Effector memory CD4-positive, alpha-beta T cell (primary cell): Measurements from ENCODE around the gene ZBTB48.

ENCODE experiments used
- DNase-seq, 3 donors: peaks; one replicate each; pipeline ENCODE4 v3.0.0-alpha.2; 2020
- H3K27ac ChIP-seq: 2 replicates; pipeline ENCODE4 v1.7.0; 2013; ENCODE audit warnings: mild to moderate bottlenecking, low read length, moderate library complexity; ENCODE audit not compliant: insufficient read depth, poor library complexity, severe bottlenecking
- H3K27me3 ChIP-seq: replicated peaks from 2 replicates; pipeline ENCODE4 v1.7.0; 2013; ENCODE audit warnings: mild to moderate bottlenecking, low read length; ENCODE audit not compliant: insufficient read depth, control insufficient read depth, poor library complexity, severe bottlenecking
- H3K36me3 ChIP-seq: 2 replicates; pipeline ENCODE4 v1.7.0; 2013; ENCODE audit warnings: mild to moderate bottlenecking, low read length, moderate library complexity; ENCODE audit not compliant: control insufficient read depth, insufficient read depth
- H3K4me1 ChIP-seq: 2 replicates; pipeline ENCODE4 v1.7.0; 2013; ENCODE audit warnings: low read length, mild to moderate bottlenecking; ENCODE audit not compliant: control insufficient read depth, insufficient read depth, poor library complexity, severe bottlenecking
- H3K4me3 ChIP-seq: 2 replicates; pipeline ENCODE4 v1.7.0; 2013; ENCODE audit warnings: low read length, low read depth, mild to moderate bottlenecking; ENCODE audit not compliant: insufficient read depth, poor library complexity, severe bottlenecking
- H3K9me3 ChIP-seq: 2 replicates; pipeline ENCODE4 v1.7.0; 2013; ENCODE audit warnings: mild to moderate bottlenecking, low read length, moderate library complexity; ENCODE audit not compliant: control insufficient read depth

Gene ZBTB48

GRCh38 chr1:6624710-6625583 is 45.2 kb downstream of the ZBTB48 start, which contains the start of gene THAP3:
TSS of gene THAP3 (plus strand) at chr1:6624868. CDS start at chr1:6625219, 351 bp downstream.
- Histone ChIP-seq H3K9me3 (no peaks in the 10 kb centered on the region), H3K27me3 (no peaks in the 10 kb centered on the region), H3K27ac (peak within 1 kb of the TSS; percentile 59), H3K4me1 (peaks cover 14% of the 10 kb centered on the region), H3K36me3 (peaks cover 19% of the 10 kb centered on the region), H3K4me3 (peak within 1 kb of the TSS; percentile 65)
- DNase-seq: peak; percentile 84 to 85 (median 85)

- peak overlapping the region; percentile 65 for H3K4me3 ChIP-seq
- H3K27me3 ChIP-seq: no peaks in the 10 kb centered on the region
- no peaks in the 10 kb centered on the region for H3K9me3 ChIP-seq
- no peak for DNase-seq
- peaks cover 14% of the 10 kb centered on the region for H3K4me1 ChIP-seq
- H3K27ac ChIP-seq: peak overlapping the region; percentile 49
- peaks cover 23% of the 10 kb centered on the region for H3K36me3 ChIP-seq
Observed at GRCh38 chr1:6625584-6626149, 45.9 kb downstream of the ZBTB48 start.

- H3K27me3 ChIP-seq: no peaks in the 10 kb centered on the region
- H3K36me3 ChIP-seq: peaks cover 15% of the 10 kb centered on the region
- no peak overlapping the region for H3K4me3 ChIP-seq
- peaks cover 14% of the 10 kb centered on the region for H3K4me1 ChIP-seq
- no peak overlapping the region for H3K27ac ChIP-seq
- DNase-seq: no peak
- no peaks in the 10 kb centered on the region for H3K9me3 ChIP-seq
Observed at GRCh38 chr1:6627031-6627430, 47.2 kb downstream of the ZBTB48 start.

GRCh38 chr1:6627841-6628545 is 48.2 kb downstream of the ZBTB48 start:
- Histone ChIP-seq H3K27me3 (no peaks in the 10 kb centered on the region), H3K9me3 (no peaks in the 10 kb centered on the region), H3K27ac (no peak overlapping the region), H3K4me1 (peaks cover 14% of the 10 kb centered on the region), H3K36me3 (peaks cover 23% of the 10 kb centered on the region), H3K4me3 (no peak overlapping the region)
- no peak for DNase-seq

GRCh38 chr1:6628971-6629479 is 49.2 kb downstream of the ZBTB48 start:
- Histone ChIP-seq H3K27me3 (no peaks in the 10 kb centered on the region), H3K4me1 (peaks cover 14% of the 10 kb centered on the region), H3K27ac (no peak overlapping the region), H3K9me3 (no peaks in the 10 kb centered on the region), H3K36me3 (peaks cover 34% of the 10 kb centered on the region), H3K4me3 (no peak overlapping the region)
- DNase-seq: no peak

- H3K36me3 ChIP-seq: peaks cover 38% of the 10 kb centered on the region
- no peak for DNase-seq
- no peak overlapping the region for H3K4me3 ChIP-seq
- H3K27ac ChIP-seq: no peak overlapping the region
- H3K4me1 ChIP-seq: peaks cover 14% of the 10 kb centered on the region
- H3K9me3 ChIP-seq: no peaks in the 10 kb centered on the region
- no peaks in the 10 kb centered on the region for H3K27me3 ChIP-seq
Observed at GRCh38 chr1:6630027-6630426, 50.2 kb downstream of the ZBTB48 start.

- Histone ChIP-seq H3K4me1 (peaks cover 8% of the 10 kb centered on the region), H3K4me3 (no peak overlapping the region), H3K27ac (no peak overlapping the region), H3K9me3 (no peaks in the 10 kb centered on the region), H3K36me3 (peaks cover 48% of the 10 kb centered on the region), H3K27me3 (no peaks in the 10 kb centered on the region)
- DNase-seq: no peak
Observed at GRCh38 chr1:6631058-6631457, 51.3 kb downstream of the ZBTB48 start.

GRCh38 chr1:6632588-6633514 is 53.1 kb downstream of the ZBTB48 start:
- Histone ChIP-seq H3K27ac (no peak overlapping the region), H3K4me3 (no peak overlapping the region), H3K36me3 (peaks cover 64% of the 10 kb centered on the region), H3K9me3 (no peaks in the 10 kb centered on the region), H3K27me3 (no peaks in the 10 kb centered on the region), H3K4me1 (no peaks in the 10 kb centered on the region)
- no peak for DNase-seq

GRCh38 chr1:6634371-6635052 is 54.7 kb downstream of the ZBTB48 start:
- Histone ChIP-seq H3K27ac (no peak overlapping the region), H3K9me3 (no peaks in the 10 kb centered on the region), H3K4me3 (no peak overlapping the region), H3K27me3 (no peaks in the 10 kb centered on the region), H3K36me3 (peaks cover 75% of the 10 kb centered on the region), H3K4me1 (no peaks in the 10 kb centered on the region)
- DNase-seq: no peak
